ENCODE measurements around the gene AAK1. TPM values are rescaled to one million over a fixed set of nuclear protein-coding genes. Genes with fewer than 3 reads are reported as not detected.

Gene AAK1
- total RNA-seq, 1 experiment from 2014 or later = 35.6 TPM

- TF ChIP-seq SMAD4 (CRISPR knock-in tag; IDR thresholded peaks at IDR 0.05) = no peak
These were observed 179.0 kb downstream of the AAK1 start (continued) for GRCh38 chr2:69464575-69464974.

DNA sequence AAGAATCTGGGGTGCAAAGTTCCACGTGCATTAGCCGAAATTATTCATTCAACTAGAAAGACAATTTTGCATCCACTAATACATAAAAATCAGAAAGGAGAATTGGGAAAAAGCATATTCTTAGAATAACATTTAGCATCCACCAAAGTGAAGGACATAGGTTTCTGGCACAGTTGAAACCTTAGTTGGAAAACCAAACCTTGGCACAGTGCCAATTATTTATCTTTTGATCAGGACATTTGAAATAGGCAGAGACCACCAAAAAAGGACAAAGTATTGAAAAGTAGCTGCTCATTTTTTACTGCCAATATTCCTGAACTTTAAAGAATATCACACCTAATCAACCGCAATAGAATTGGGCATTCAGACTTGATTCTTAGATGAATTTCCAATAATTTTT lies 180.8 kb downstream of the AAK1 start:
- H3K36me3 Mint-ChIP-seq = peaks cover 3% of the 10 kb centered on the region; the same call in 1 of the 2 replicates
- ATAC-seq (no peak), DNase-seq (ENCODE audit: low spot score) (no peak)
- no peaks in the 10 kb centered on the region for H3K9me3 Mint-ChIP-seq
- H3K4me3 Mint-ChIP-seq = no peak overlapping the region
- ChIA-PET POLR2A (no interaction called here), CTCF (no interaction called here)
- TF ChIP-seq ETV6 (CRISPR knock-in tag; IDR thresholded peaks at IDR 0.05) (no peak), ZNF317 (CRISPR knock-in tag; IDR thresholded peaks at IDR 0.05; ENCODE audit: borderline replicate concordance, low read depth) (no peak)
- H3K27ac Mint-ChIP-seq = no peak overlapping the region
- no peaks in the 10 kb centered on the region for H3K27me3 Mint-ChIP-seq (ENCODE audit: low read depth)
- H3K4me1 Mint-ChIP-seq = peaks cover 8% of the 10 kb centered on the region

DNA sequence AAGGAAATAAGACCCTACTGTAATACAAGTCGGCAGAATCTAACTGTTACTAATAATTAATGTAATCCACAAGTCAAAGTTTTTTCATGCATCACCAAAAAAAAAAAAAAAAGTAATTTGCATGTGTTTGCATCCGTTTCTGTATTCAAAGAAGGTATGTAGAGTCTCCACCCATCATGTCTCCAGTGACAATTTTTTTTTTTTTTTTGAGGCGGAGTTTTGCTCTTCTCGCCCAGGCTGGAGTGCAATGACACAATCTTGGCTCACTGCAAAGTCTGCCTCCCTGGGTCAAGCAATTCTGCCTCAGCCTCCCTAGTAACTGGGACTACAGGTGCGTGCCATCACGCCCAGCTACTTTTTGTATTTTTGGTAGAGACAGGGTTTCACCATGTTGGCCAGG lies 182.1 kb downstream of the AAK1 start:
- Mint-ChIP-seq H3K27ac (no peak overlapping the region), H3K4me1 (peaks cover 8% of the 10 kb centered on the region), H3K4me3 (no peak overlapping the region), H3K9me3 (no peaks in the 10 kb centered on the region), H3K27me3 (ENCODE audit: low read depth) (no peaks in the 10 kb centered on the region), H3K36me3 (peaks cover 3% of the 10 kb centered on the region; the same call in 1 of the 2 replicates)
- DNase-seq (ENCODE audit: low spot score) = no peak
- POLR2A ChIA-PET = no interaction called here
- TF ChIP-seq ZNF232 (CRISPR knock-in tag; IDR thresholded peaks at IDR 0.05) = no peak
- no peak for TF ChIP-seq ZNF423 (CRISPR knock-in tag; IDR thresholded peaks at IDR 0.05)
- TF ChIP-seq ZNF281 (CRISPR knock-in tag; IDR thresholded peaks at IDR 0.05) = no peak
- TF ChIP-seq, protein P1, sequence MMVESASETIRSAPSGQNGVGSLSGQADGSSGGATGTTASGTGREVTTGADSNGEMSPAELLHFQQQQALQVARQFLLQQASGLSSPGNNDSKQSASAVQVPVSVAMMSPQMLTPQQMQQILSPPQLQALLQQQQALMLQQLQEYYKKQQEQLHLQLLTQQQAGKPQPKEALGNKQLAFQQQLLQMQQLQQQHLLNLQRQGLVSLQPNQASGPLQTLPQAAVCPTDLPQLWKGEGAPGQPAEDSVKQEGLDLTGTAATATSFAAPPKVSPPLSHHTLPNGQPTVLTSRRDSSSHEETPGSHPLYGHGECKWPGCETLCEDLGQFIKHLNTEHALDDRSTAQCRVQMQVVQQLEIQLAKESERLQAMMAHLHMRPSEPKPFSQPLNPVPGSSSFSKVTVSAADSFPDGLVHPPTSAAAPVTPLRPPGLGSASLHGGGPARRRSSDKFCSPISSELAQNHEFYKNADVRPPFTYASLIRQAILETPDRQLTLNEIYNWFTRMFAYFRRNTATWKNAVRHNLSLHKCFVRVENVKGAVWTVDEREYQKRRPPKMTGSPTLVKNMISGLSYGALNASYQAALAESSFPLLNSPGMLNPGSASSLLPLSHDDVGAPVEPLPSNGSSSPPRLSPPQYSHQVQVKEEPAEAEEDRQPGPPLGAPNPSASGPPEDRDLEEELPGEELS (CRISPR knock-in tag; IDR thresholded peaks at IDR 0.05) = no peak
- no peak for TF ChIP-seq RELA (CRISPR knock-in tag; IDR thresholded peaks at IDR 0.05; ENCODE audit: borderline replicate concordance)
- TF ChIP-seq ZNF121 (CRISPR knock-in tag; IDR thresholded peaks at IDR 0.05) = no peak
- no peak for TF ChIP-seq ARID4B (CRISPR knock-in tag; IDR thresholded peaks at IDR 0.05; ENCODE audit: borderline replicate concordance)
- no peak for TF ChIP-seq MXD4 (CRISPR knock-in tag; IDR thresholded peaks at IDR 0.05; ENCODE audit: borderline replicate concordance)
- TF ChIP-seq NFATC4 (CRISPR knock-in tag; IDR thresholded peaks at IDR 0.05) = no peak
- TF ChIP-seq, protein P2, sequence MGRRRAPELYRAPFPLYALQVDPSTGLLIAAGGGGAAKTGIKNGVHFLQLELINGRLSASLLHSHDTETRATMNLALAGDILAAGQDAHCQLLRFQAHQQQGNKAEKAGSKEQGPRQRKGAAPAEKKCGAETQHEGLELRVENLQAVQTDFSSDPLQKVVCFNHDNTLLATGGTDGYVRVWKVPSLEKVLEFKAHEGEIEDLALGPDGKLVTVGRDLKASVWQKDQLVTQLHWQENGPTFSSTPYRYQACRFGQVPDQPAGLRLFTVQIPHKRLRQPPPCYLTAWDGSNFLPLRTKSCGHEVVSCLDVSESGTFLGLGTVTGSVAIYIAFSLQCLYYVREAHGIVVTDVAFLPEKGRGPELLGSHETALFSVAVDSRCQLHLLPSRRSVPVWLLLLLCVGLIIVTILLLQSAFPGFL (CRISPR knock-in tag; IDR thresholded peaks at IDR 0.05; ENCODE audit: borderline replicate concordance) = no peak
- TF ChIP-seq USF2 (CRISPR knock-in tag; IDR thresholded peaks at IDR 0.05) = no peak
- TF ChIP-seq E2F4 (CRISPR knock-in tag; IDR thresholded peaks at IDR 0.05; ENCODE audit: borderline replicate concordance, low read depth) = no peak
- TF ChIP-seq ZBTB21 (CRISPR knock-in tag; IDR thresholded peaks at IDR 0.05; ENCODE audit: borderline replicate concordance) = no peak
- TF ChIP-seq SP1 (CRISPR knock-in tag; conservative IDR thresholded peaks at IDR 0.05) = no peak
- TF ChIP-seq, protein P3, sequence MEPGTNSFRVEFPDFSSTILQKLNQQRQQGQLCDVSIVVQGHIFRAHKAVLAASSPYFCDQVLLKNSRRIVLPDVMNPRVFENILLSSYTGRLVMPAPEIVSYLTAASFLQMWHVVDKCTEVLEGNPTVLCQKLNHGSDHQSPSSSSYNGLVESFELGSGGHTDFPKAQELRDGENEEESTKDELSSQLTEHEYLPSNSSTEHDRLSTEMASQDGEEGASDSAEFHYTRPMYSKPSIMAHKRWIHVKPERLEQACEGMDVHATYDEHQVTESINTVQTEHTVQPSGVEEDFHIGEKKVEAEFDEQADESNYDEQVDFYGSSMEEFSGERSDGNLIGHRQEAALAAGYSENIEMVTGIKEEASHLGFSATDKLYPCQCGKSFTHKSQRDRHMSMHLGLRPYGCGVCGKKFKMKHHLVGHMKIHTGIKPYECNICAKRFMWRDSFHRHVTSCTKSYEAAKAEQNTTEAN (CRISPR knock-in tag; IDR thresholded peaks at IDR 0.05) = no peak
- TF ChIP-seq JUN (CRISPR knock-in tag; IDR thresholded peaks at IDR 0.05) = no peak
- TF ChIP-seq FOXK1 (CRISPR knock-in tag; IDR thresholded peaks at IDR 0.05) = no peak
- no peak for TF ChIP-seq ZNF138 (CRISPR knock-in tag; conservative IDR thresholded peaks at IDR 0.05)
- no peak for TF ChIP-seq ETV6 (CRISPR knock-in tag; IDR thresholded peaks at IDR 0.05)
- CTCF ChIA-PET = no interaction called here
- no peak for ATAC-seq
